ENCODE results near the gene PFKP.

DNA sequence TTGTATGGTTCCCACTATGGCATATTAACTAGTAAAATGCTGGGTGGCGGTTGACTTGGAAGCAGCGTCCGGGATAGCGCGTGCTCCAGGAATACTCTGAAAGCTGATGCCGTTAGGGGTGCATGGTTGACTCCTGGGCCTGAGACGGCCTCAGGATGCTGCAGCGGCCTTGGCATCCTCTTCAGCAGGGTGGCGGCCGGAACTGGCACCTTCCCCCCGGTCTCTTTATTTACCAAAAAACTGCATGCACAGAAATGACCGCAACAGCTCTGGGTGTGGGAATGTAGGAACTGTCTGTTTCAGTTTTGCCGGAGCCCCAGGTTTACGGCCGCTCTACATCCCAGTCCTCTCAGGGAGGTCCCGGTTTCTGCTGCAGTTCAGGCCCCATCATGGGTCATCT is 28.8 kb downstream of the PFKP start:
- TF ChIP-seq POLR2A (IDR thresholded peaks at IDR 0.05): no peak
- TF ChIP-seq, protein P1, sequence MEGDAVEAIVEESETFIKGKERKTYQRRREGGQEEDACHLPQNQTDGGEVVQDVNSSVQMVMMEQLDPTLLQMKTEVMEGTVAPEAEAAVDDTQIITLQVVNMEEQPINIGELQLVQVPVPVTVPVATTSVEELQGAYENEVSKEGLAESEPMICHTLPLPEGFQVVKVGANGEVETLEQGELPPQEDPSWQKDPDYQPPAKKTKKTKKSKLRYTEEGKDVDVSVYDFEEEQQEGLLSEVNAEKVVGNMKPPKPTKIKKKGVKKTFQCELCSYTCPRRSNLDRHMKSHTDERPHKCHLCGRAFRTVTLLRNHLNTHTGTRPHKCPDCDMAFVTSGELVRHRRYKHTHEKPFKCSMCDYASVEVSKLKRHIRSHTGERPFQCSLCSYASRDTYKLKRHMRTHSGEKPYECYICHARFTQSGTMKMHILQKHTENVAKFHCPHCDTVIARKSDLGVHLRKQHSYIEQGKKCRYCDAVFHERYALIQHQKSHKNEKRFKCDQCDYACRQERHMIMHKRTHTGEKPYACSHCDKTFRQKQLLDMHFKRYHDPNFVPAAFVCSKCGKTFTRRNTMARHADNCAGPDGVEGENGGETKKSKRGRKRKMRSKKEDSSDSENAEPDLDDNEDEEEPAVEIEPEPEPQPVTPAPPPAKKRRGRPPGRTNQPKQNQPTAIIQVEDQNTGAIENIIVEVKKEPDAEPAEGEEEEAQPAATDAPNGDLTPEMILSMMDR (IDR thresholded peaks at IDR 0.05): no peak
